Measurements from ENCODE around the gene TMEM120B. TPM values are rescaled to one million over a fixed set of nuclear protein-coding genes. Genes with fewer than 3 reads are reported as not detected.
"Not testable (repeated sequence)": the region's sequence is repeated elsewhere in the genome, so short reads cannot be mapped to it uniquely, and the experiment has no call there.

The TMEM120B gene
- total and polyA plus RNA-seq, 4 donors: 3.9 to 17.7 (median 8.1) TPM

- Histone ChIP-seq H3K36me3 (ENCODE audit: control insufficient read depth in 4 of 4, insufficient read depth in 4 of 4, low read length in 4 of 4) (peaks cover 4 to 9% (median 8%) of the 10 kb centered on the region in 4 donors), H3K9ac (ENCODE audit: insufficient read depth in 1 of 2, low read length in 2 of 2) (no peak overlapping the region), H3K4me1 (ENCODE audit: control insufficient read depth in 5 of 5, insufficient read depth in 5 of 5, low read length in 5 of 5) (peaks cover 0 to 4% (median 0%) of the 10 kb centered on the region in 5 donors), H3K4me3 (no peak overlapping the region), H3K27ac (ENCODE audit: low read depth in 1 of 2, low read length in 1 of 2) (peak overlapping the region; percentile 61 to 80), H3K9me3 (ENCODE audit: control insufficient read depth in 4 of 4, insufficient read depth in 3 of 4, low read length in 3 of 4) (no peaks in the 10 kb centered on the region), H3K27me3 (ENCODE audit: control insufficient read depth in 3 of 3, insufficient read depth in 3 of 3, low read length in 2 of 3) (no peaks in the 10 kb centered on the region)
- DNase-seq (no peak), ATAC-seq (ENCODE audit: insufficient read depth, low FRiP score) (peak; percentile 29)
- 64 to 85% methylated on average over 12 of the region's 12 CpGs for WGBS, 2 donors
- no peak for TF ChIP-seq CTCF (IDR thresholded peaks at IDR 0.05; ENCODE audit: control extremely low read depth, extremely low read depth)
Measured at GRCh38 chr12:121753844-121754264, 41.3 kb downstream of the TMEM120B start.

GRCh38 chr12:121754836-121755235, 42.3 kb downstream of the TMEM120B start:
- ATAC-seq (ENCODE audit: insufficient read depth, low FRiP score) (no peak), DNase-seq (no peak)
- no peak for TF ChIP-seq CTCF (IDR thresholded peaks at IDR 0.05; ENCODE audit: control extremely low read depth, extremely low read depth)
- peaks cover 3 to 9% (median 6%) of the 10 kb centered on the region in 4 donors for H3K36me3 ChIP-seq (ENCODE audit: control insufficient read depth in 4 of 4, insufficient read depth in 4 of 4, low read length in 4 of 4)
- 81 to 95% methylated on average over 11 of the region's 11 CpGs for WGBS, 2 donors
- no peak overlapping the region for H3K27ac ChIP-seq (ENCODE audit: low read depth in 1 of 2, low read length in 1 of 2)
- no peak overlapping the region for H3K9ac ChIP-seq (ENCODE audit: insufficient read depth in 1 of 2, low read length in 2 of 2)
- H3K27me3 ChIP-seq (ENCODE audit: control insufficient read depth in 3 of 3, insufficient read depth in 3 of 3, low read length in 2 of 3): no peaks in the 10 kb centered on the region
- no peaks in the 10 kb centered on the region for H3K4me1 ChIP-seq (ENCODE audit: control insufficient read depth in 5 of 5, insufficient read depth in 5 of 5, low read length in 5 of 5)
- H3K9me3 ChIP-seq (ENCODE audit: control insufficient read depth in 4 of 4, insufficient read depth in 3 of 4, low read length in 3 of 4): no peaks in the 10 kb centered on the region
- H3K4me3 ChIP-seq: no peak overlapping the region

- H3K27ac ChIP-seq (ENCODE audit: low read depth in 1 of 2, low read length in 1 of 2): no peak overlapping the region
- H3K4me3 ChIP-seq: no peak overlapping the region
- DNase-seq (no peak), ATAC-seq (ENCODE audit: insufficient read depth, low FRiP score) (no peak)
- H3K9me3 ChIP-seq (ENCODE audit: control insufficient read depth in 4 of 4, insufficient read depth in 3 of 4, low read length in 3 of 4): no peaks in the 10 kb centered on the region
- H3K4me1 ChIP-seq (ENCODE audit: control insufficient read depth in 5 of 5, insufficient read depth in 5 of 5, low read length in 5 of 5): no peaks in the 10 kb centered on the region
- no peaks in the 10 kb centered on the region for H3K27me3 ChIP-seq (ENCODE audit: control insufficient read depth in 3 of 3, insufficient read depth in 3 of 3, low read length in 2 of 3)
- TF ChIP-seq CTCF (IDR thresholded peaks at IDR 0.05; ENCODE audit: control extremely low read depth, extremely low read depth): no peak
- peaks cover 3 to 8% (median 5%) of the 10 kb centered on the region in 4 donors for H3K36me3 ChIP-seq (ENCODE audit: control insufficient read depth in 4 of 4, insufficient read depth in 4 of 4, low read length in 4 of 4)
- 98 to 99% methylated on average over 3 of the region's 3 CpGs for WGBS, 2 donors
- H3K9ac ChIP-seq (ENCODE audit: insufficient read depth in 1 of 2, low read length in 2 of 2): no peak overlapping the region
Measured at GRCh38 chr12:121755591-121755990, 43.0 kb downstream of the TMEM120B start.

- H3K9me3 ChIP-seq (ENCODE audit: control insufficient read depth in 4 of 4, insufficient read depth in 3 of 4, low read length in 3 of 4); DNase-seq; H3K36me3 ChIP-seq (ENCODE audit: control insufficient read depth in 4 of 4, insufficient read depth in 4 of 4, low read length in 4 of 4); H3K27me3 ChIP-seq (ENCODE audit: control insufficient read depth in 3 of 3, insufficient read depth in 3 of 3, low read length in 2 of 3); ATAC-seq (ENCODE audit: insufficient read depth, low FRiP score); H3K27ac ChIP-seq (ENCODE audit: low read depth in 1 of 2, low read length in 1 of 2); H3K4me3 ChIP-seq; H3K9ac ChIP-seq (ENCODE audit: insufficient read depth in 1 of 2, low read length in 2 of 2); H3K4me1 ChIP-seq (ENCODE audit: control insufficient read depth in 5 of 5, insufficient read depth in 5 of 5, low read length in 5 of 5): not testable (repeated sequence)
- 96 to 98% methylated on average over 16 to 22 of the region's 22 CpGs for WGBS, 2 donors
Measured at GRCh38 chr12:121758536-121758935, 46.0 kb downstream of the TMEM120B start.
